GM19025 (cell line): ENCODE results near the gene NMNAT3.

Experiments
- ATAC-seq: cut with Tn5 transposase; IDR thresholded peaks from one replicate; pipeline ENCODE4 v1.9.1; 2021; ENCODE audit warnings: mild to moderate bottlenecking, low read depth, moderate library complexity; ENCODE audit not compliant: unreplicated experiment

Gene NMNAT3

GRCh38 chr3:139524841-139525636, 152.7 kb downstream of the NMNAT3 start:
- ATAC-seq: no peak

- ATAC-seq: no peak
Observed at GRCh38 chr3:139523718-139524117, 154.1 kb downstream of the NMNAT3 start.

- no peak for ATAC-seq
Observed at GRCh38 chr3:139523166-139523565, 154.6 kb downstream of the NMNAT3 start.

- ATAC-seq: no peak
Observed at GRCh38 chr3:139522421-139522820, 155.4 kb downstream of the NMNAT3 start.

GRCh38 chr3:139521816-139522215, 156.0 kb downstream of the NMNAT3 start:
- no peak for ATAC-seq

- ATAC-seq: no peak
Observed at GRCh38 chr3:139521144-139521543, 156.6 kb downstream of the NMNAT3 start.

- no peak for ATAC-seq
Observed at GRCh38 chr3:139519998-139520737, 157.6 kb downstream of the NMNAT3 start.

- ATAC-seq: no peak
Observed at GRCh38 chr3:139518926-139519842, 158.6 kb downstream of the NMNAT3 start.

- no peak for ATAC-seq
Observed at GRCh38 chr3:139518306-139518705, 159.5 kb downstream of the NMNAT3 start.

- ATAC-seq: no peak
Observed at GRCh38 chr3:139517321-139518065, 160.3 kb downstream of the NMNAT3 start.

GRCh38 chr3:139514741-139515140, 163.0 kb downstream of the NMNAT3 start:
- ATAC-seq: no peak
